22Rv1 (cell line): ENCODE results near the gene GATAD2A.

Source experiments
- ZFX ChIP-seq: fragments of 450-650 bp; IDR thresholded peaks from 2 replicates; pipeline ENCODE4 v1.6.1; 2017; ENCODE audit warnings: antibody characterized with exemption, borderline replicate concordance
- TF ChIP-seq, protein P1 (sequence below): fragments of 450-650 bp; IDR thresholded peaks from 2 replicates; pipeline ENCODE4 v1.5.1; 2017; ENCODE audit warnings: mild to moderate bottlenecking

GRCh38 chr19:19459073-19459472, 53.6 kb downstream of the GATAD2A start:
- TF ChIP-seq, protein P1, sequence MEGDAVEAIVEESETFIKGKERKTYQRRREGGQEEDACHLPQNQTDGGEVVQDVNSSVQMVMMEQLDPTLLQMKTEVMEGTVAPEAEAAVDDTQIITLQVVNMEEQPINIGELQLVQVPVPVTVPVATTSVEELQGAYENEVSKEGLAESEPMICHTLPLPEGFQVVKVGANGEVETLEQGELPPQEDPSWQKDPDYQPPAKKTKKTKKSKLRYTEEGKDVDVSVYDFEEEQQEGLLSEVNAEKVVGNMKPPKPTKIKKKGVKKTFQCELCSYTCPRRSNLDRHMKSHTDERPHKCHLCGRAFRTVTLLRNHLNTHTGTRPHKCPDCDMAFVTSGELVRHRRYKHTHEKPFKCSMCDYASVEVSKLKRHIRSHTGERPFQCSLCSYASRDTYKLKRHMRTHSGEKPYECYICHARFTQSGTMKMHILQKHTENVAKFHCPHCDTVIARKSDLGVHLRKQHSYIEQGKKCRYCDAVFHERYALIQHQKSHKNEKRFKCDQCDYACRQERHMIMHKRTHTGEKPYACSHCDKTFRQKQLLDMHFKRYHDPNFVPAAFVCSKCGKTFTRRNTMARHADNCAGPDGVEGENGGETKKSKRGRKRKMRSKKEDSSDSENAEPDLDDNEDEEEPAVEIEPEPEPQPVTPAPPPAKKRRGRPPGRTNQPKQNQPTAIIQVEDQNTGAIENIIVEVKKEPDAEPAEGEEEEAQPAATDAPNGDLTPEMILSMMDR, result no peak
- no peak for TF ChIP-seq ZFX
